IMR-90 (cell line): Measurements from ENCODE around the gene A1BG. TPM values are rescaled to one million over a fixed set of nuclear protein-coding genes. Genes with fewer than 3 reads are reported as not detected.

Experiments used
- ATAC-seq: fragments of 200-7000 bp; cut with Tn5 transposase; 2 replicates; pipeline ENCODE4 v1.9.1; 2020; ENCODE audit warnings: low read depth, mild to moderate bottlenecking, moderate library complexity
- BruUV-seq: library from RNA; stranded (reverse); fragments of 400-500 nt; replicated peaks from 2 replicates; lab custom pipeline; 2021; lab: Mats Ljungman, UMichigan
- CTCF ChIA-PET: fragments of 300-600 bp; formaldehyde crosslinking; extraction: SDS; loops from one replicate; lab custom pipeline; 2021; ENCODE audit warnings: antibody characterized with exemption; lab: Yijun Ruan, JAX
- POLR2A ChIA-PET: fragments of 300-600 bp; sonication (Branson Sonifier 250); formaldehyde crosslinking; loops from one replicate; lab custom pipeline; 2022; ENCODE audit warnings: antibody characterized with exemption; ENCODE audit not compliant: unreplicated experiment; lab: Charles Lee
- DNase-seq: peaks from one replicate; pipeline ENCODE4 v3.0.0; 2013
- H2AFZ ChIP-seq: replicated peaks from 2 replicates; pipeline ENCODE3; 2013; ENCODE audit warnings: low read length, mild to moderate bottlenecking; ENCODE audit not compliant: poor library complexity
- H2AK5ac ChIP-seq: 2 replicates; pipeline ENCODE4 v1.6.1; 2013; ENCODE audit warnings: low read depth, low read length, inconsistent platforms
- H2AK9ac ChIP-seq: replicated peaks from 2 replicates; pipeline ENCODE3; 2013; ENCODE audit warnings: mild to moderate bottlenecking, low read depth, low read length, moderate library complexity; ENCODE audit not compliant: poor library complexity
- H2BK120ac ChIP-seq: 2 replicates; pipeline ENCODE4 v1.6.1; 2013; ENCODE audit warnings: low read depth, low read length, inconsistent platforms
- H2BK15ac ChIP-seq: 3 replicates; pipeline ENCODE4 v1.6.1; 2013; ENCODE audit warnings: low read depth, low read length, inconsistent platforms
- H2BK20ac ChIP-seq: 2 replicates; pipeline ENCODE4 v1.6.1; 2013; ENCODE audit warnings: low read depth, mild to moderate bottlenecking, inconsistent platforms, low read length, moderate library complexity
- H2BK5ac ChIP-seq: 2 replicates; pipeline ENCODE4 v1.6.1; 2013; ENCODE audit warnings: mild to moderate bottlenecking, low read depth, low read length, inconsistent platforms; ENCODE audit not compliant: poor library complexity, severe bottlenecking
- H3K14ac ChIP-seq: replicated peaks from 2 replicates; pipeline ENCODE4 v1.6.1; 2013; ENCODE audit warnings: low read depth, low read length, inconsistent platforms
- H3K18ac ChIP-seq: 2 replicates; pipeline ENCODE4 v1.6.1; 2013; ENCODE audit warnings: low read depth, low read length, control low read depth
- H3K23ac ChIP-seq: 2 replicates; pipeline ENCODE4 v1.6.1; 2013; ENCODE audit warnings: low read depth, low read length, inconsistent platforms
- H3K27ac ChIP-seq: 2 replicates; pipeline ENCODE4 v1.5.1; 2013; ENCODE audit warnings: mild to moderate bottlenecking, control low read depth, low read length; ENCODE audit not compliant: insufficient read depth
- H3K27me3 ChIP-seq: 2 replicates; pipeline ENCODE4 v1.6.1; 2013; ENCODE audit warnings: low read length; ENCODE audit not compliant: control insufficient read depth, insufficient read depth
- H3K36me3 ChIP-seq: 2 replicates; pipeline ENCODE4 v1.6.1; 2013; ENCODE audit warnings: low read length, mixed read lengths; ENCODE audit not compliant: control insufficient read depth, insufficient read depth
- H3K4ac ChIP-seq: 2 replicates; pipeline ENCODE4 v1.6.1; 2013; ENCODE audit warnings: low read depth, low read length, inconsistent platforms
- H3K4me1 ChIP-seq: 2 replicates; pipeline ENCODE4 v1.6.1; 2013; ENCODE audit warnings: low read length, mixed read lengths; ENCODE audit not compliant: control insufficient read depth, insufficient read depth
- H3K4me2 ChIP-seq: 2 replicates; pipeline ENCODE4 v1.6.1; 2013; ENCODE audit warnings: low read depth, mild to moderate bottlenecking, control low read depth, low read length, moderate library complexity
- H3K4me3 ChIP-seq: 2 replicates; pipeline ENCODE4 v1.5.1; 2013; ENCODE audit warnings: low read depth, mild to moderate bottlenecking, control low read depth, low read length, moderate library complexity; ENCODE audit not compliant: insufficient read depth
- H3K56ac ChIP-seq: 2 replicates; pipeline ENCODE4 v1.6.1; 2013; ENCODE audit warnings: low read length, inconsistent platforms; ENCODE audit not compliant: insufficient read depth; ENCODE audit errors: extremely low read depth
- H3K79me1 ChIP-seq, 2 experiments: 2 replicates each; pipeline ENCODE4 v1.6.1; 2013; ENCODE audit warnings: low read length in 2 of 2, inconsistent platforms in 1 of 2, low read depth in 1 of 2
- H3K9ac ChIP-seq: 2 replicates; pipeline ENCODE4 v1.6.1; 2013; ENCODE audit warnings: low read depth, low read length, control low read depth
- H3K9me1 ChIP-seq: 2 replicates; pipeline ENCODE4 v1.6.1; 2013; ENCODE audit warnings: low read length, inconsistent platforms; ENCODE audit not compliant: insufficient read depth
- H3K9me3 ChIP-seq: 2 replicates; pipeline ENCODE4 v1.6.1; 2013; ENCODE audit warnings: low read length; ENCODE audit not compliant: control insufficient read depth, insufficient read depth
- H4K20me1 ChIP-seq: 2 replicates; pipeline ENCODE4 v1.6.1; 2013; ENCODE audit warnings: low read length, inconsistent platforms; ENCODE audit not compliant: insufficient read depth
- H4K5ac ChIP-seq: 2 replicates; pipeline ENCODE4 v1.6.1; 2013; ENCODE audit warnings: mild to moderate bottlenecking, low read depth, low read length, control low read depth
- H4K8ac ChIP-seq, 2 experiments: 2 replicates each; pipeline ENCODE4 v1.6.1; 2013; ENCODE audit warnings: low read depth in 2 of 2, low read length in 2 of 2, control low read depth in 1 of 2, inconsistent platforms in 1 of 2
- H4K91ac ChIP-seq: 2 replicates; pipeline ENCODE4 v1.6.1; 2013; ENCODE audit warnings: low read depth, low read length, inconsistent platforms; ENCODE audit not compliant: insufficient read depth
- BHLHE40 ChIP-seq: fragments of 150-350 bp; IDR thresholded peaks from 2 replicates; pipeline ENCODE4 v1.6.1; 2016; ENCODE audit warnings: mild to moderate bottlenecking, low read depth, low read length
- CEBPB ChIP-seq: IDR thresholded peaks from 2 replicates; pipeline ENCODE4 v1.6.1; 2012; ENCODE audit warnings: low read depth, low read length, improper control_type of control experiment
- CHD1 ChIP-seq: IDR thresholded peaks from 2 replicates; pipeline ENCODE4 v1.6.1; 2012; ENCODE audit warnings: low read depth, low read length, improper control_type of control experiment
- FOS ChIP-seq: fragments of 150-350 bp; IDR thresholded peaks from 2 replicates; pipeline ENCODE4 v1.6.1; 2016; ENCODE audit warnings: low read depth, low read length
- MAFK ChIP-seq: IDR thresholded peaks from 2 replicates; pipeline ENCODE4 v1.6.1; 2012; ENCODE audit warnings: low read depth, low read length, improper control_type of control experiment
- MAZ ChIP-seq: IDR thresholded peaks from 2 replicates; pipeline ENCODE4 v1.6.1; 2012; ENCODE audit warnings: low read depth, mild to moderate bottlenecking, low read length, improper control_type of control experiment, moderate library complexity, borderline replicate concordance
- NFE2L2 ChIP-seq: fragments of 150-350 bp; IDR thresholded peaks from 2 replicates; pipeline ENCODE4 v1.6.1; 2016; ENCODE audit warnings: low read depth, mild to moderate bottlenecking, low read length
- POLR2A ChIP-seq: IDR thresholded peaks from 2 replicates; pipeline ENCODE4 v1.6.1; 2012; ENCODE audit warnings: mild to moderate bottlenecking, low read depth, low read length
- RAD21 ChIP-seq: IDR thresholded peaks from 2 replicates; pipeline ENCODE4 v1.6.1; 2012; ENCODE audit warnings: low read length, improper control_type of control experiment
- RCOR1 ChIP-seq: IDR thresholded peaks from 2 replicates; pipeline ENCODE4 v1.6.1; 2012; ENCODE audit warnings: mild to moderate bottlenecking, low read length, improper control_type of control experiment; ENCODE audit not compliant: insufficient replicate concordance
- SMC3 ChIP-seq: fragments of 150-350 bp; IDR thresholded peaks from 2 replicates; pipeline ENCODE4 v1.6.1; 2016; ENCODE audit warnings: low read depth, mild to moderate bottlenecking, antibody characterized with exemption, low read length, moderate library complexity
- USF2 ChIP-seq: fragments of 150-350 bp; IDR thresholded peaks from 2 replicates; pipeline ENCODE4 v1.6.1; 2017; ENCODE audit warnings: mild to moderate bottlenecking, antibody characterized with exemption, low read length, low read depth
- WGBS, 2 experiments: methylation state at CpG; one replicate each; pipeline versions ENCODE4 v1.1.5 to v1.1.7; 2013; ENCODE audit warnings: missing lambda C conversion rate in 2 of 2; ENCODE audit not compliant: insufficient read length in 1 of 2; ENCODE audit errors: extremely low coverage in 2 of 2; 5-methylcytosine and 5-hydroxymethylcytosine counted together
- dilution Hi-C: fragments of 300-500 bp; cut with HindIII; formaldehyde crosslinking; loops from one replicate; pipeline ENCODE4 v1.14.3; 2018; ENCODE audit warnings: low sequenced_read_pairs; ENCODE audit not compliant: unreplicated experiment
- in situ Hi-C: fragments of 300-500 bp; cut with MboI; formaldehyde crosslinking; loops from 3 replicates; pipeline ENCODE4 v1.14.3; 2019; ENCODE audit warnings: low sequenced_read_pairs, inconsistent platforms, mixed read lengths
- intact Hi-C: fragments of 100-400 bp; cut with micrococcal nuclease; formaldehyde crosslinking; loops from 2 replicates; pipeline ENCODE4 v1.10.0; 2022
- polyA plus RNA-seq, 3 experiments: library from polyadenylated mRNA; depleted of rRNA; stranded (reverse); fragments of >200 nt; gene quantifications; 2 replicates each; pipeline ENCODE4 v1.2.3, GENCODE V29; 2012; ENCODE audit warnings: low replicate concordance in 1 of 3
- total RNA-seq: library from RNA; depleted of rRNA; stranded (reverse); fragments of >200 nt; gene quantifications from 2 replicates; pipeline ENCODE4 v1.2.3, GENCODE V29; 2012
- TF ChIP-seq, protein P1 (sequence below): fragments of 150-350 bp; IDR thresholded peaks from 2 replicates; pipeline ENCODE4 v1.6.1; 2016; ENCODE audit warnings: low read depth, mild to moderate bottlenecking, low read length, moderate library complexity, borderline replicate concordance

The A1BG gene
- total and polyA plus RNA-seq, 2 of the 4 experiments (the other 2 are of a cell fraction), result 4.5 to 54.5 TPM

GRCh38 chr19:58326914-58327726 is 26.2 kb downstream of the A1BG start, which contains the start of gene ZSCAN22:
Gene ZSCAN22 (plus strand): TSS chr19:58326994. CDS start chr19:58334803, 7,809 bp downstream.
- 0% methylated on average over 47 of the region's 62 CpGs; no CpG with 5 or more reads in 1 of the 2 experiments for WGBS, 2 experiments
- dilution Hi-C loops, result no loop called here
- TF ChIP-seq RCOR1 (no peak), SMC3 (peak; percentile 1; the same call in 1 of the 2 replicates), CHD1 (no peak), MAZ (peak; percentile 6; the same call in 1 of the 2 replicates), USF2 (no peak), MAFK (no peak), BHLHE40 (peak; percentile 77), CEBPB (no peak), RAD21 (no peak; the same call in 1 of the 2 replicates), POLR2A (peak; percentile 78; the same call in 1 of the 2 replicates), NFE2L2 (no peak), FOS (no peak)
- TF ChIP-seq, protein P1, sequence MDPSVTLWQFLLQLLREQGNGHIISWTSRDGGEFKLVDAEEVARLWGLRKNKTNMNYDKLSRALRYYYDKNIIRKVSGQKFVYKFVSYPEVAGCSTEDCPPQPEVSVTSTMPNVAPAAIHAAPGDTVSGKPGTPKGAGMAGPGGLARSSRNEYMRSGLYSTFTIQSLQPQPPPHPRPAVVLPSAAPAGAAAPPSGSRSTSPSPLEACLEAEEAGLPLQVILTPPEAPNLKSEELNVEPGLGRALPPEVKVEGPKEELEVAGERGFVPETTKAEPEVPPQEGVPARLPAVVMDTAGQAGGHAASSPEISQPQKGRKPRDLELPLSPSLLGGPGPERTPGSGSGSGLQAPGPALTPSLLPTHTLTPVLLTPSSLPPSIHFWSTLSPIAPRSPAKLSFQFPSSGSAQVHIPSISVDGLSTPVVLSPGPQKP, result no peak

More at GRCh38 chr19:58326914-58327726, 26.2 kb downstream of the A1BG start, which contains the start of gene ZSCAN22:
- CTCF ChIA-PET, result interaction anchor here (1.1 kb wide), 1 partner anchor 35 kb away, joined by 3 read pairs; no protein-coding TSS in a partner anchor
- H3K23ac ChIP-seq, result peak within 1 kb of the TSS; percentile 92
- peak within 1 kb of the TSS; percentile 96 for H2AK5ac ChIP-seq
- H4K91ac ChIP-seq, result peak within 1 kb of the TSS; percentile 86; the same call in 1 of the 2 replicates
- H3K14ac ChIP-seq, result peak within 1 kb of the TSS; percentile 98
- peak within 1 kb of the TSS; percentile 27 for H3K18ac ChIP-seq
- H3K79me1 ChIP-seq, result peaks cover 30 to 72% of the 10 kb centered on the region in 2 experiments
- H4K5ac ChIP-seq, result peak within 1 kb of the TSS; percentile 78
- peak within 1 kb of the TSS; percentile 71 to 94 for H4K8ac ChIP-seq
- H3K27ac ChIP-seq, result peak within 1 kb of the TSS; percentile 76
- peak within 1 kb of the TSS; percentile 55 for H3K56ac ChIP-seq
- H3K27me3 ChIP-seq, result no peaks in the 10 kb centered on the region
- H2BK5ac ChIP-seq, result peak within 1 kb of the TSS; percentile 92
- H3K4me2 ChIP-seq, result peak within 1 kb of the TSS; percentile 87
- no peaks in the 10 kb centered on the region for H3K9me3 ChIP-seq
- peak; percentile 94 for ATAC-seq
- peaks cover 14% of the 10 kb centered on the region for H3K9me1 ChIP-seq
- H2AK9ac ChIP-seq, result peak within 1 kb of the TSS; percentile 97
- no TSS peak for BruUV-seq
- POLR2A ChIA-PET, result no interaction called here
- peaks cover under 1% of the 10 kb centered on the region; the same call in 1 of the 2 replicates for H3K36me3 ChIP-seq
- in situ Hi-C loops (no loop called here), intact Hi-C loops (loop anchor here (2.0 kb wide), 1 partner anchor 20 kb away; no protein-coding TSS in a partner anchor)
- H3K4ac ChIP-seq, result peak within 1 kb of the TSS; percentile 90
- H2AFZ ChIP-seq, result peak within 1 kb of the TSS; percentile 100
- H2BK20ac ChIP-seq, result no peak within 1 kb of the TSS
- H3K4me3 ChIP-seq, result peak within 1 kb of the TSS; percentile 72
- DNase-seq, result peak; percentile 95
- peaks cover 5% of the 10 kb centered on the region; the same call in 1 of the 2 replicates for H4K20me1 ChIP-seq
- H3K9ac ChIP-seq, result peak within 1 kb of the TSS; percentile 88
- peak within 1 kb of the TSS; percentile 42; the same call in 1 of the 2 replicates for H2BK120ac ChIP-seq
- no peak within 1 kb of the TSS; the same call in 2 of the 3 replicates for H2BK15ac ChIP-seq
- H3K4me1 ChIP-seq, result peaks cover 2% of the 10 kb centered on the region; the same call in 1 of the 2 replicates
